ENCODE results near the gene HHAT.
A peak's percentile ranks its signal among the peaks of the same experiment; 100 is the strongest.

Gene HHAT

GRCh38 chr1:210372931-210373627 lies 44.4 kb downstream of the HHAT start:
- H3K4me2 ChIP-seq (ENCODE audit: insufficient read depth, low read length), result no peak overlapping the region
- no peaks in the 10 kb centered on the region for H3K36me3 ChIP-seq (ENCODE audit: insufficient read depth, low read length)
- ATAC-seq (ENCODE audit: insufficient read depth, low read depth), result no peak

GRCh38 chr1:210373628-210373877 lies 44.9 kb downstream of the HHAT start:
- Histone ChIP-seq H3K9ac (ENCODE audit: low read depth, low read length) (no peak overlapping the region), H3K36me3 (ENCODE audit: insufficient read depth, low read length) (no peaks in the 10 kb centered on the region), H4K20me1 (ENCODE audit: insufficient read depth, low read length) (no peaks in the 10 kb centered on the region), H3K4me2 (ENCODE audit: insufficient read depth, low read length) (no peak overlapping the region), H3K9me3 (ENCODE audit: insufficient read depth, low read length, severe bottlenecking) (no peaks in the 10 kb centered on the region), H3K27me3 (ENCODE audit: insufficient read depth, low read length, poor library complexity) (no peaks in the 10 kb centered on the region), H3K27ac (ENCODE audit: low read length) (no peak overlapping the region), H3K79me2 (ENCODE audit: insufficient read depth, low read length) (no peaks in the 10 kb centered on the region), H2AFZ (ENCODE audit: low read depth, low read length) (no peak overlapping the region), H3K4me3 (ENCODE audit: low read depth in 1 of 2, low read length in 2 of 2) (no peak overlapping the region), H3K4me1 (ENCODE audit: insufficient read depth, low read length) (no peaks in the 10 kb centered on the region)
- ATAC-seq (ENCODE audit: insufficient read depth, low read depth), result 0 out of 3 replicates have a peak, but pooled peaks have one; percentile 10
- TF ChIP-seq EZH2 (IDR thresholded peaks at IDR 0.05; ENCODE audit: borderline replicate concordance, low read depth, low read length, severe bottlenecking), result no peak
- TF ChIP-seq CTCF (IDR thresholded peaks at IDR 0.05; ENCODE audit: borderline replicate concordance, extremely low read depth, low read length, poor library complexity, severe bottlenecking), result no peak
- DNase-seq, result no peak

More at GRCh38 chr1:210372931-210373627, 44.4 kb downstream of the HHAT start:
- TF ChIP-seq EZH2 (IDR thresholded peaks at IDR 0.05; ENCODE audit: borderline replicate concordance, low read depth, low read length, severe bottlenecking) (no peak), CTCF (IDR thresholded peaks at IDR 0.05; ENCODE audit: borderline replicate concordance, extremely low read depth, low read length, poor library complexity, severe bottlenecking) (no peak)
- H3K4me3 ChIP-seq (ENCODE audit: low read depth in 1 of 2, low read length in 2 of 2), result no peak overlapping the region
- H2AFZ ChIP-seq (ENCODE audit: low read depth, low read length), result no peak overlapping the region
- no peaks in the 10 kb centered on the region for H3K4me1 ChIP-seq (ENCODE audit: insufficient read depth, low read length)
- H3K27me3 ChIP-seq (ENCODE audit: insufficient read depth, low read length, poor library complexity), result no peaks in the 10 kb centered on the region
- no peaks in the 10 kb centered on the region for H3K9me3 ChIP-seq (ENCODE audit: insufficient read depth, low read length, severe bottlenecking)
- H3K27ac ChIP-seq (ENCODE audit: low read length), result no peak overlapping the region
- no peaks in the 10 kb centered on the region for H4K20me1 ChIP-seq (ENCODE audit: insufficient read depth, low read length)
- no peak for DNase-seq
- H3K79me2 ChIP-seq (ENCODE audit: insufficient read depth, low read length), result no peaks in the 10 kb centered on the region
- H3K9ac ChIP-seq (ENCODE audit: low read depth, low read length), result no peak overlapping the region

- Histone ChIP-seq H3K27ac (ENCODE audit: low read length) (no peak overlapping the region), H3K4me2 (ENCODE audit: insufficient read depth, low read length) (no peak overlapping the region), H3K9ac (ENCODE audit: low read depth, low read length) (no peak overlapping the region), H3K27me3 (ENCODE audit: insufficient read depth, low read length, poor library complexity) (no peaks in the 10 kb centered on the region), H3K79me2 (ENCODE audit: insufficient read depth, low read length) (no peaks in the 10 kb centered on the region), H3K36me3 (ENCODE audit: insufficient read depth, low read length) (no peaks in the 10 kb centered on the region), H3K9me3 (ENCODE audit: insufficient read depth, low read length, severe bottlenecking) (no peaks in the 10 kb centered on the region), H3K4me3 (ENCODE audit: low read depth in 1 of 2, low read length in 2 of 2) (no peak overlapping the region), H4K20me1 (ENCODE audit: insufficient read depth, low read length) (no peaks in the 10 kb centered on the region), H3K4me1 (ENCODE audit: insufficient read depth, low read length) (no peaks in the 10 kb centered on the region), H2AFZ (ENCODE audit: low read depth, low read length) (no peak overlapping the region)
- TF ChIP-seq EZH2 (IDR thresholded peaks at IDR 0.05; ENCODE audit: borderline replicate concordance, low read depth, low read length, severe bottlenecking), result no peak
- TF ChIP-seq CTCF (IDR thresholded peaks at IDR 0.05; ENCODE audit: borderline replicate concordance, extremely low read depth, low read length, poor library complexity, severe bottlenecking), result peak; percentile 76
- peak; percentile 84 for ATAC-seq (ENCODE audit: insufficient read depth, low read depth)
- DNase-seq, result peak; percentile 60
Observed at GRCh38 chr1:210373878-210374599, 45.3 kb downstream of the HHAT start.
